B cell (primary cell): ENCODE measurements around the gene SERGEF. TPM values are rescaled to one million over a fixed set of nuclear protein-coding genes. Genes with fewer than 3 reads are reported as not detected.

Experiments
- ATAC-seq: fragments of 200-7000 bp; cut with Tn5 transposase; one replicate; pipeline ENCODE4 v1.10.0; 2021; ENCODE audit warnings: low read depth, mild to moderate bottlenecking, moderate number of reproducible peaks, moderate library complexity
- CTCF ChIA-PET: fragments of 350-600 bp; sonication (Branson Sonifier 250); formaldehyde crosslinking; loops from one replicate; lab custom pipeline; 2021; ENCODE audit warnings: antibody characterized with exemption, inconsistent platforms; lab: Charles Lee
- POLR2A ChIA-PET: fragments of 350-600 bp; sonication (Branson Sonifier 250); formaldehyde crosslinking; loops from one replicate; lab custom pipeline; 2021; ENCODE audit warnings: antibody characterized with exemption; lab: Charles Lee
- DNase-seq: peaks from one replicate; pipeline ENCODE4 v3.0.0; 2013
- H2AFZ ChIP-seq: 2 replicates; pipeline ENCODE4 v1.6.1; 2012; ENCODE audit warnings: mild to moderate bottlenecking, low read depth, low read length; ENCODE audit not compliant: insufficient read depth, poor library complexity, severe bottlenecking
- H3K27ac ChIP-seq, 2 donors: 1 replicate in 1 of 2; 2 replicates in 1 of 2; pipeline ENCODE4 v1.5.1; 2012 to 2013; ENCODE audit warnings: low read length in 2 of 2, mild to moderate bottlenecking in 2 of 2, moderate library complexity in 1 of 2
- H3K27me3 ChIP-seq, 4 experiments: fragments of 200-600 bp in 1 of 4; sonication (generic) in 1 of 4; replicated peaks in 1 of 4; 1 replicate in 2 of 4; 2 replicates in 2 of 4; pipeline versions ENCODE4 v1.6.1 to v1.7.0; 2013 to 2016; ENCODE audit warnings: low read length in 3 of 4, mild to moderate bottlenecking in 2 of 4, mixed read lengths in 1 of 4, moderate library complexity in 1 of 4; ENCODE audit not compliant: insufficient read depth in 4 of 4, control insufficient read depth in 3 of 4; ENCODE audit errors: control extremely low read depth in 1 of 4
- H3K36me3 ChIP-seq, 2 experiments: replicated peaks in 1 of 2; 1 replicate in 1 of 2; 2 replicates in 1 of 2; pipeline versions ENCODE4 v1.6.1 to v1.7.1; 2013; ENCODE audit warnings: low read length in 1 of 2; ENCODE audit not compliant: insufficient read depth in 2 of 2, control insufficient read depth in 1 of 2; ENCODE audit errors: control extremely low read depth in 1 of 2, extremely low read depth in 1 of 2
- H3K4me1 ChIP-seq, 2 donors: fragments of 200-600 bp in 1 of 2; sonication (generic) in 1 of 2; 1 replicate in 1 of 2; 2 replicates in 1 of 2; pipeline versions ENCODE4 v1.5.1 to v1.6.1; 2013 to 2017; ENCODE audit warnings: low read length in 2 of 2; ENCODE audit not compliant: control insufficient read depth in 2 of 2, insufficient read depth in 2 of 2
- H3K4me2 ChIP-seq: replicated peaks from 2 replicates; pipeline ENCODE3; 2012; ENCODE audit warnings: mild to moderate bottlenecking, low read depth, low read length; ENCODE audit not compliant: poor library complexity, severe bottlenecking
- H3K4me3 ChIP-seq, 5 experiments: fragments of 200-600 bp in 1 of 5; sonication (generic) in 1 of 5; 1 replicate in 3 of 5; 2 replicates in 2 of 5; pipeline versions ENCODE4 v1.5.1 to v1.7.0; 2011 to 2016; ENCODE audit warnings: low read length in 4 of 5, mild to moderate bottlenecking in 4 of 5, low read depth in 2 of 5, control low read depth in 1 of 5, moderate library complexity in 1 of 5; ENCODE audit not compliant: insufficient read depth in 1 of 5; ENCODE audit errors: control extremely low read depth in 1 of 5, extremely low read depth in 1 of 5
- H3K79me2 ChIP-seq: fragments of 200-600 bp; sonication (generic); one replicate; pipeline ENCODE4 v1.6.0; 2016; ENCODE audit warnings: low read length; ENCODE audit not compliant: control insufficient read depth, insufficient read depth
- H3K9ac ChIP-seq: fragments of 200-600 bp; sonication (generic); 2 replicates; pipeline ENCODE4 v1.6.1; 2017; ENCODE audit warnings: mild to moderate bottlenecking, low read length, moderate library complexity
- H3K9me3 ChIP-seq, 3 donors: one replicate each; pipeline versions ENCODE4 v1.6.1 to v1.7.1; 2013; ENCODE audit warnings: low read length in 2 of 3; ENCODE audit not compliant: control insufficient read depth in 2 of 3, insufficient read depth in 1 of 3; ENCODE audit errors: control extremely low read depth in 1 of 3
- H4K20me1 ChIP-seq: 2 replicates; pipeline ENCODE4 v1.6.0; 2012; ENCODE audit warnings: mild to moderate bottlenecking, low read length; ENCODE audit not compliant: insufficient read depth, control insufficient read depth, poor library complexity, severe bottlenecking
- H3K27ac Mint-ChIP-seq: one replicate; pipeline ENCODE4 v1.8.0; 2021; ENCODE audit warnings: mixed read lengths
- H3K27me3 Mint-ChIP-seq: one replicate; pipeline ENCODE4 v1.8.0; 2021; ENCODE audit warnings: mixed read lengths
- H3K4me1 Mint-ChIP-seq: one replicate; pipeline ENCODE4 v1.8.0; 2021; ENCODE audit warnings: mixed read lengths
- H3K4me3 Mint-ChIP-seq: one replicate; pipeline ENCODE4 v1.8.0; 2021; ENCODE audit warnings: mixed read lengths
- H3K9me3 Mint-ChIP-seq: one replicate; pipeline ENCODE4 v1.8.0; 2022; ENCODE audit warnings: mixed read lengths; ENCODE audit not compliant: insufficient read depth
- EZH2 ChIP-seq: IDR thresholded peaks from 2 replicates; pipeline ENCODE4 v1.6.1; 2012; ENCODE audit warnings: borderline replicate concordance, low read depth, mild to moderate bottlenecking, moderate library complexity, low read length; ENCODE audit not compliant: insufficient read depth, poor library complexity, severe bottlenecking
- WGBS: methylation state at CpG from one replicate; pipeline ENCODE4 v1.1.5; 2013; ENCODE audit warnings: missing lambda C conversion rate; ENCODE audit not compliant: insufficient coverage; 5-methylcytosine and 5-hydroxymethylcytosine counted together
- intact Hi-C: fragments of 100-400 bp; cut with micrococcal nuclease; formaldehyde crosslinking; loops from one replicate; pipeline ENCODE4 v1.10.0; 2022
- polyA minus RNA-seq: library from RNA; depleted of rRNA, polyadenylated mRNA; stranded (reverse); fragments of >200 nt; gene quantifications from 2 replicates; pipeline ENCODE4 v1.2.3, GENCODE V29; 2012
- polyA plus RNA-seq: library from polyadenylated mRNA; depleted of rRNA; stranded (reverse); fragments of >200 nt; gene quantifications from 2 replicates; pipeline ENCODE4 v1.2.3, GENCODE V29; 2012
- total RNA-seq, 2 donors: library from RNA; stranded (reverse); fragments of 120-200 nt in 1 of 2; gene quantifications; 1 replicate in 1 of 2; 2 replicates in 1 of 2; pipeline versions ENCODE4 v1.2.3 to v1.2.4, GENCODE V29; 2013 to 2022
- TF ChIP-seq, protein P1 (sequence below): fragments of 200-600 bp; IDR thresholded peaks from one replicate; pipeline ENCODE4 v1.8.0; 2022; ENCODE audit warnings: antibody characterized with exemption, mild to moderate bottlenecking

The SERGEF gene
- total RNA-seq (52.5 and 54.3 TPM in 2 replicates), polyA plus RNA-seq (24.2 and 26.0 TPM in 2 replicates), polyA minus RNA-seq (42.3 and 45.7 TPM in 2 replicates)
- 55.2 TPM for total RNA-seq (2013)

DNA sequence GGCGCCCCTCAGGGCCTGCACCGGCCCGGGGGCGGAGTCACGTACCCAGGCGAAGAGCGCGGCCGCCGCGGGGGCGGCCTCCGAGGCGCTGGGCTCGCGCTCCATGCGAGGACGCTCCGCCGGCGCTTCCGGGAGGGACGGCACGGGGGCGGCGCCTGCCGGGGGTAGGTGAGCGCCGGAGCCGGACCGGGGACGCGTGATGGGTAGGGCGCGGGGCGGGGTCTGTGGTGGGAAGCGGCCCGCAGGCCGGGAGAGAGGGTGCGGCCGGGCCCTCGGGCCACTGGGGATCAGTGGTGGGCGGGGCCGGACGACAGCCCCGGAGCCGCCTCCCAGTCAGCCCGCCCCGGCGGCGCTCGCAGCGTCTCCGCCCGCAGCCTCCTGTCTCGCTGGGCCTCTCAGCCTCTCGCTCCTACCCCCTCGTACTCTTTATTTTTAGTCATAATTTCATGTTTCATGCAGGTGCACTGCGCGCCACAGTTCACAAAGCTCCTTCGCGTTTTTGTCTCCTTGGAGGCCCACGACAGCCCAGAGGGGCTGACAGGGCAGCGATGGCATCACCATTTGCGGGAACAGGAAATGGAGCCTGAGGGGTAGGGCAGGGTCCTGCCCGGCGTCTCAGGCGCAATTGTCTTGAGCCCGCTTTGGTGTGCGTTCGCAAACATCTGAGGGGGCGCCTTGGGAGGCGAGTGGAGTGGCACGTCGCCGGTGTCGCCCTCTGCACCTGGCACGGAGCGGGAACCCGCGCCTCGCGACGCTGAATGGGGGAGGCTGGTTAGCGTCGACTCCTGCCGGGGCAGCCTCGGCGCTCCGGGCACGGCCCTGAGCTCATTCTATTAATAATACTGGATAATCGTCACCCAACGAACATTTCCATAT, at the start of gene SERGEF:
TSS of gene SERGEF (minus strand) at position 142 of the 876 bp plus-strand sequence. CDS start at position 105, 37 bp downstream.
- H3K79me2 ChIP-seq, result peaks cover 6% of the 10 kb centered on the region
- peak within 1 kb of the TSS; percentile 94 for H2AFZ ChIP-seq
- H3K9ac ChIP-seq, result peak within 1 kb of the TSS; percentile 83
- peak within 1 kb of the TSS; percentile 61 to 65 for H3K27ac ChIP-seq
- peak; percentile 90 for ATAC-seq
- H3K27ac Mint-ChIP-seq, result peak within 1 kb of the TSS; percentile 99
- peaks cover 9 to 21% of the 10 kb centered on the region in 2 donors for H3K4me1 ChIP-seq
- H3K4me2 ChIP-seq, result peak within 1 kb of the TSS; percentile 72
- no peak for TF ChIP-seq EZH2
- TF ChIP-seq, protein P1, sequence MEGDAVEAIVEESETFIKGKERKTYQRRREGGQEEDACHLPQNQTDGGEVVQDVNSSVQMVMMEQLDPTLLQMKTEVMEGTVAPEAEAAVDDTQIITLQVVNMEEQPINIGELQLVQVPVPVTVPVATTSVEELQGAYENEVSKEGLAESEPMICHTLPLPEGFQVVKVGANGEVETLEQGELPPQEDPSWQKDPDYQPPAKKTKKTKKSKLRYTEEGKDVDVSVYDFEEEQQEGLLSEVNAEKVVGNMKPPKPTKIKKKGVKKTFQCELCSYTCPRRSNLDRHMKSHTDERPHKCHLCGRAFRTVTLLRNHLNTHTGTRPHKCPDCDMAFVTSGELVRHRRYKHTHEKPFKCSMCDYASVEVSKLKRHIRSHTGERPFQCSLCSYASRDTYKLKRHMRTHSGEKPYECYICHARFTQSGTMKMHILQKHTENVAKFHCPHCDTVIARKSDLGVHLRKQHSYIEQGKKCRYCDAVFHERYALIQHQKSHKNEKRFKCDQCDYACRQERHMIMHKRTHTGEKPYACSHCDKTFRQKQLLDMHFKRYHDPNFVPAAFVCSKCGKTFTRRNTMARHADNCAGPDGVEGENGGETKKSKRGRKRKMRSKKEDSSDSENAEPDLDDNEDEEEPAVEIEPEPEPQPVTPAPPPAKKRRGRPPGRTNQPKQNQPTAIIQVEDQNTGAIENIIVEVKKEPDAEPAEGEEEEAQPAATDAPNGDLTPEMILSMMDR, result no peak
- H4K20me1 ChIP-seq, result no peaks in the 10 kb centered on the region
- H3K27me3 ChIP-seq, result no peaks in the 10 kb centered on the region
- peak within 1 kb of the TSS; percentile 100 for H3K4me3 Mint-ChIP-seq
- ChIA-PET POLR2A (interaction anchor here (0.6 kb wide), 3 partner anchors 267 to 1733 kb away, joined by 3 to 9 read pairs (median 5); partner anchors contain the start of gene RPS13), CTCF (interaction anchor here (1.0 to 2.3 kb wide), 6 partner anchors 9 to 709 kb away, joined by 3 to 9 read pairs (median 5); partner anchors contain the start of gene SAAL1)
- H3K4me1 Mint-ChIP-seq, result peaks cover 27% of the 10 kb centered on the region
- intact Hi-C loops, result loop anchor here (1.0 to 10.0 kb wide), 8 partner anchors 93 to 1229 kb away; partner anchors contain the start of genes E2F8, GTF2H1, HPS5 and KCNJ11
- peak within 1 kb of the TSS; percentile 77 to 90 (median 83) for H3K4me3 ChIP-seq
- peaks cover 4% of the 10 kb centered on the region for H3K9me3 Mint-ChIP-seq
- peaks cover 0 to 14% (median 0%) of the 10 kb centered on the region in 3 donors for H3K9me3 ChIP-seq
- WGBS, result under 1% methylated on average over 83 of the region's 93 CpGs
- H3K27me3 Mint-ChIP-seq, result no peaks in the 10 kb centered on the region
- peak; percentile 95 for DNase-seq
- H3K36me3 ChIP-seq, result no peaks in the 10 kb centered on the region
